WTC11 (cell line): ENCODE results near the gene UBTD1.

ENCODE experiments used
- SP1 ChIP-seq: sonication (generic); formaldehyde crosslinking; conservative IDR thresholded peaks from 2 replicates; pipeline ENCODE4 v1.8.1; 2022; ENCODE audit warnings: missing genetic modification reagents
- TF ChIP-seq, protein P1 (sequence below): fragments of 200-600 bp; IDR thresholded peaks from 2 replicates; pipeline ENCODE4 v1.8.0; 2022; ENCODE audit warnings: antibody characterized with exemption

DNA sequence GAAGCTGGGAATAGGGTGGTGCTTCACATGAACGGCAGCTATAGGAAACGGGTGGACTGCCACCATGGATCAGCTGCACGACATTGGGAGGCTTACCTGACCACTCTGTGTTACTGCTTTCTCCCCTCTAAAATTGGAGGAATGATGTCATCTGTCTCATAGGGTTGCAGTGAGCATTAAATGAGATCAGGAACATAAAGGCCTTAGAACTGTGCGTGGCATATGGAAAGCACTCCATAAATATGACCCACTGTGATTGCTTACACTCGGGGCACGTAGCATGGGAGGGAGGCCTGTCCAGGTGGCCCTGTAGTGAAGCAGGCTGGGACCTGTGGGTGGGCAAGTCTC is 100.5 kb downstream of the UBTD1 start:
- TF ChIP-seq SP1, result no peak
- TF ChIP-seq, protein P1, sequence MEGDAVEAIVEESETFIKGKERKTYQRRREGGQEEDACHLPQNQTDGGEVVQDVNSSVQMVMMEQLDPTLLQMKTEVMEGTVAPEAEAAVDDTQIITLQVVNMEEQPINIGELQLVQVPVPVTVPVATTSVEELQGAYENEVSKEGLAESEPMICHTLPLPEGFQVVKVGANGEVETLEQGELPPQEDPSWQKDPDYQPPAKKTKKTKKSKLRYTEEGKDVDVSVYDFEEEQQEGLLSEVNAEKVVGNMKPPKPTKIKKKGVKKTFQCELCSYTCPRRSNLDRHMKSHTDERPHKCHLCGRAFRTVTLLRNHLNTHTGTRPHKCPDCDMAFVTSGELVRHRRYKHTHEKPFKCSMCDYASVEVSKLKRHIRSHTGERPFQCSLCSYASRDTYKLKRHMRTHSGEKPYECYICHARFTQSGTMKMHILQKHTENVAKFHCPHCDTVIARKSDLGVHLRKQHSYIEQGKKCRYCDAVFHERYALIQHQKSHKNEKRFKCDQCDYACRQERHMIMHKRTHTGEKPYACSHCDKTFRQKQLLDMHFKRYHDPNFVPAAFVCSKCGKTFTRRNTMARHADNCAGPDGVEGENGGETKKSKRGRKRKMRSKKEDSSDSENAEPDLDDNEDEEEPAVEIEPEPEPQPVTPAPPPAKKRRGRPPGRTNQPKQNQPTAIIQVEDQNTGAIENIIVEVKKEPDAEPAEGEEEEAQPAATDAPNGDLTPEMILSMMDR, result no peak
